Measurements from ENCODE around the gene OTOGL.
"Not testable (repeated sequence)": the region's sequence is repeated elsewhere in the genome, so short reads cannot be mapped to it uniquely, and the experiment has no call there.

Gene OTOGL

GRCh38 chr12:80235944-80236343 is 136.6 kb downstream of the OTOGL start:
- Histone ChIP-seq H3K36me3 (no peaks in the 10 kb centered on the region), H3K9me3 (no peaks in the 10 kb centered on the region), H3K4me3 (ENCODE audit: low read depth in 1 of 2, low read length in 1 of 2) (no peak overlapping the region), H3K27me3 (no peaks in the 10 kb centered on the region), H3K4me1 (ENCODE audit: control insufficient read depth in 1 of 2, insufficient read depth in 1 of 2, low read depth in 1 of 2, low read length in 1 of 2) (no peaks in the 10 kb centered on the region), H3K27ac (no peak overlapping the region)
- TF ChIP-seq, protein P1, sequence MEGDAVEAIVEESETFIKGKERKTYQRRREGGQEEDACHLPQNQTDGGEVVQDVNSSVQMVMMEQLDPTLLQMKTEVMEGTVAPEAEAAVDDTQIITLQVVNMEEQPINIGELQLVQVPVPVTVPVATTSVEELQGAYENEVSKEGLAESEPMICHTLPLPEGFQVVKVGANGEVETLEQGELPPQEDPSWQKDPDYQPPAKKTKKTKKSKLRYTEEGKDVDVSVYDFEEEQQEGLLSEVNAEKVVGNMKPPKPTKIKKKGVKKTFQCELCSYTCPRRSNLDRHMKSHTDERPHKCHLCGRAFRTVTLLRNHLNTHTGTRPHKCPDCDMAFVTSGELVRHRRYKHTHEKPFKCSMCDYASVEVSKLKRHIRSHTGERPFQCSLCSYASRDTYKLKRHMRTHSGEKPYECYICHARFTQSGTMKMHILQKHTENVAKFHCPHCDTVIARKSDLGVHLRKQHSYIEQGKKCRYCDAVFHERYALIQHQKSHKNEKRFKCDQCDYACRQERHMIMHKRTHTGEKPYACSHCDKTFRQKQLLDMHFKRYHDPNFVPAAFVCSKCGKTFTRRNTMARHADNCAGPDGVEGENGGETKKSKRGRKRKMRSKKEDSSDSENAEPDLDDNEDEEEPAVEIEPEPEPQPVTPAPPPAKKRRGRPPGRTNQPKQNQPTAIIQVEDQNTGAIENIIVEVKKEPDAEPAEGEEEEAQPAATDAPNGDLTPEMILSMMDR (IDR thresholded peaks at IDR 0.05): no peak

- no peaks in the 10 kb centered on the region for H3K27me3 ChIP-seq
- H3K36me3 ChIP-seq: no peaks in the 10 kb centered on the region
- H3K9me3 ChIP-seq: no peaks in the 10 kb centered on the region
- TF ChIP-seq, protein P1 (IDR thresholded peaks at IDR 0.05): no peak
- no peak overlapping the region for H3K4me3 ChIP-seq (ENCODE audit: low read depth in 1 of 2, low read length in 1 of 2)
- no peaks in the 10 kb centered on the region for H3K4me1 ChIP-seq (ENCODE audit: control insufficient read depth in 1 of 2, insufficient read depth in 1 of 2, low read depth in 1 of 2, low read length in 1 of 2)
- no peak overlapping the region for H3K27ac ChIP-seq
These were observed 140.5 kb downstream of the OTOGL start for GRCh38 chr12:80239867-80240266.

DNA sequence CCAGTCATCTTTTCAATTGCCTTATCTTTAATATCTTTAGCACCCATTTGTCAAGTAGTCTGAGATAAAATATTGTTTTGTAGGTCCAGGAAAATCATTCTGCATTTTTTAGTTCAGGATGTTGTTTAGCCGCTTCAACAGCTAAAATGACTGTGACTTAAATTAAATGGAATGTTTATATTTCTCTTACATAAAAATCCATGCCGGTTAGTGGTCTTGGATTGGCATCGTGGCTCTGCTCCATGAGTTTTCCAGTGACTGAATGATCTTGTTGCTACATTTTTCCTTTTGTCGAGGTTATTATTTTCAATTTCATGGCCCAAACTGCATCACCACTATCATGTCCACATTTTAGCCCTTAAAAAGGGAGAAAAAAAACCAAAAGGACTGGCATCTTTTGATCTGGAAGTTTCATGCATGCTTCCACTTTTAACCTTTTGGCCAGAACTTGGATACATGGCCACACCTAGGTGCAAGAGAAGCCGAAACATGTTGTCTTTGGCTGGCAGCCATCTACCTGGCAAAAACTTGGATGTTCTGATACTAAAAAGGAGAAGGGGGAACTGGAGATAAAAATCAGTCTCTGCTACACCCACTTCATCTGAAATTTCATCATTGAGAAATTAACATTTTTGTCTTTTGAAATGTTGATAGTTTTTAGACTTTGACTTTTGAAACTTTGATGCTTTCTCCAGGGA is 142.4 kb downstream of the OTOGL start:
- Histone ChIP-seq H3K9me3 (no peaks in the 10 kb centered on the region), H3K4me1 (ENCODE audit: control insufficient read depth in 1 of 2, insufficient read depth in 1 of 2, low read depth in 1 of 2, low read length in 1 of 2) (no peaks in the 10 kb centered on the region), H3K4me3 (ENCODE audit: low read depth in 1 of 2, low read length in 1 of 2) (no peak overlapping the region), H3K36me3 (no peaks in the 10 kb centered on the region), H3K27ac (no peak overlapping the region), H3K27me3 (no peaks in the 10 kb centered on the region)
- TF ChIP-seq, protein P1 (IDR thresholded peaks at IDR 0.05): no peak

DNA sequence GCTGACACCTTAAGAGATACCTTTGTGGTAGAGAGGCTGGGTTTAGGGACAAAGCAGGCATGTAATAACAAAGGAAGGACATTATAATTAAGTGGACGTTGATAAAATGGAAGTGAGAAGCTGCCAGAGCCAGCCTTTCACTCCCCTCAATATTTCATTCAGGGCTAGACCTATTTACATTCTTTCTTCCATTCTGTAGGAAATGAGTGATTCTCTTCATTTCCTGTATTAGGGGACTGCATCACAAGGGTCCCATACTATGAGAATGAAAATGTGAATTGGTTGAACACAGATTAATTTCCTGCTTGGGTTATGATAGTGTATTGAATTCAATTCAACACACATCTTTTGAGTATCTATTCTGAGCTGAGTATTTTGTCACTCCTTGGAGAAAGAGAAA is 143.0 kb downstream of the OTOGL start:
- H3K27ac ChIP-seq: no peak overlapping the region
- H3K36me3 ChIP-seq: no peaks in the 10 kb centered on the region
- no peak overlapping the region for H3K4me3 ChIP-seq (ENCODE audit: low read depth in 1 of 2, low read length in 1 of 2)
- no peaks in the 10 kb centered on the region for H3K4me1 ChIP-seq (ENCODE audit: control insufficient read depth in 1 of 2, insufficient read depth in 1 of 2, low read depth in 1 of 2, low read length in 1 of 2)
- H3K9me3 ChIP-seq: no peaks in the 10 kb centered on the region
- TF ChIP-seq, protein P1 (IDR thresholded peaks at IDR 0.05): no peak
- no peaks in the 10 kb centered on the region for H3K27me3 ChIP-seq

- not testable (repeated sequence) for H3K27me3 ChIP-seq; H3K27ac ChIP-seq; H3K4me3 ChIP-seq (ENCODE audit: low read depth in 1 of 2, low read length in 1 of 2); H3K9me3 ChIP-seq; H3K4me1 ChIP-seq (ENCODE audit: control insufficient read depth in 1 of 2, insufficient read depth in 1 of 2, low read depth in 1 of 2, low read length in 1 of 2); H3K36me3 ChIP-seq
These were observed 150.2 kb downstream of the OTOGL start for GRCh38 chr12:80249581-80249980.

DNA sequence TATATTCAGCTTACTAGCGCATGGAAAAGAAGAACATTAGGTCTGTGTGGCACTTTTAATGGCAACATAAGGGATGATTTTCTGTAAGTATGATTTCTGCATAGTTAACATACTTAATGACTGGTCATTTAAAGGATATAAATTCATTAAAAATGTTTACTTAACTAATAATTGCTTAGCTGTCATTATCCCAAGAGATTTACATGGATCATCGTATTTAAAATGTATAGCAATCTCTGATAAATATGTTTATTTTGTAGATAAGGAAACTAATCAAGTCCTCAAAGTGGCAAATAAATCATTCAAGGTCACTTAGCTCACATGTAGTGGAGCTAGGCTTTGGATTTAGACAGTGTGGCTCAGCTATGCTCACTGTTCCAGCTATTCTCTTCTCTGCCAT is 158.6 kb downstream of the OTOGL start:
- Histone ChIP-seq H3K36me3 (no peaks in the 10 kb centered on the region), H3K27ac (no peak overlapping the region), H3K4me3 (ENCODE audit: low read depth in 1 of 2, low read length in 1 of 2) (no peak overlapping the region), H3K27me3 (no peaks in the 10 kb centered on the region), H3K4me1 (ENCODE audit: control insufficient read depth in 1 of 2, insufficient read depth in 1 of 2, low read depth in 1 of 2, low read length in 1 of 2) (no peaks in the 10 kb centered on the region), H3K9me3 (no peaks in the 10 kb centered on the region)
- TF ChIP-seq, protein P1 (IDR thresholded peaks at IDR 0.05): no peak
